Measurements from ENCODE around the gene OSTC.

The OSTC gene

GRCh38 chr4:108646706-108647105, 3.7 kb upstream of the OSTC start:
- H3K4me3 ChIP-seq (ENCODE audit: low read length): no peak overlapping the region
- no peak for TF ChIP-seq CTCF (conservative IDR thresholded peaks at IDR 0.05; ENCODE audit: low read length)
- DNase-seq (ENCODE audit: low read depth): no peak

GRCh38 chr4:108649863-108650211, 562 bp upstream of the OSTC start:
- H3K4me3 ChIP-seq (ENCODE audit: low read length): peak overlapping the region; percentile 41
- no peak for TF ChIP-seq CTCF (conservative IDR thresholded peaks at IDR 0.05; ENCODE audit: low read length)
- DNase-seq (ENCODE audit: low read depth): no peak

- TF ChIP-seq CTCF (conservative IDR thresholded peaks at IDR 0.05; ENCODE audit: low read length): no peak
- H3K4me3 ChIP-seq (ENCODE audit: low read length): peak overlapping the region; percentile 77
- peak; percentile 70 for DNase-seq (ENCODE audit: low read depth)
Measured at GRCh38 chr4:108651014-108651791, 804 bp downstream of the OSTC start.

- no peak for TF ChIP-seq CTCF (conservative IDR thresholded peaks at IDR 0.05; ENCODE audit: low read length)
- no peak overlapping the region for H3K4me3 ChIP-seq (ENCODE audit: low read length)
- no peak for DNase-seq (ENCODE audit: low read depth)
Measured at GRCh38 chr4:108662629-108663028, 12.2 kb downstream of the OSTC start.

- H3K4me3 ChIP-seq (ENCODE audit: low read length): no peak overlapping the region
- no peak for TF ChIP-seq CTCF (conservative IDR thresholded peaks at IDR 0.05; ENCODE audit: low read length)
- no peak for DNase-seq (ENCODE audit: low read depth)
Measured at GRCh38 chr4:108674356-108674977, 24.1 kb downstream of the OSTC start.

GRCh38 chr4:108681321-108681809, 31.0 kb downstream of the OSTC start:
- no peak for TF ChIP-seq CTCF (conservative IDR thresholded peaks at IDR 0.05; ENCODE audit: low read length)
- no peak overlapping the region for H3K4me3 ChIP-seq (ENCODE audit: low read length)
- peak; percentile 11 for DNase-seq (ENCODE audit: low read depth)

GRCh38 chr4:108683479-108683878, 33.1 kb downstream of the OSTC start:
- peak; percentile 48 for DNase-seq (ENCODE audit: low read depth)
- no peak overlapping the region for H3K4me3 ChIP-seq (ENCODE audit: low read length)
- peak; percentile 50 for TF ChIP-seq CTCF (conservative IDR thresholded peaks at IDR 0.05; ENCODE audit: low read length)

Measured in AG10803 (cell line).